ENCODE results near the gene RPS16. TPM values are rescaled to one million over a fixed set of nuclear protein-coding genes. Genes with fewer than 3 reads are reported as not detected.
A peak's percentile ranks its signal among the peaks of the same experiment; 100 is the strongest.
"Not testable (repeated sequence)": the region's sequence is repeated elsewhere in the genome, so short reads cannot be mapped to it uniquely, and the experiment has no call there.

Gene RPS16
- total RNA-seq, 2 donors from 2014 or later: 1,273 to 1,597 TPM

DNA sequence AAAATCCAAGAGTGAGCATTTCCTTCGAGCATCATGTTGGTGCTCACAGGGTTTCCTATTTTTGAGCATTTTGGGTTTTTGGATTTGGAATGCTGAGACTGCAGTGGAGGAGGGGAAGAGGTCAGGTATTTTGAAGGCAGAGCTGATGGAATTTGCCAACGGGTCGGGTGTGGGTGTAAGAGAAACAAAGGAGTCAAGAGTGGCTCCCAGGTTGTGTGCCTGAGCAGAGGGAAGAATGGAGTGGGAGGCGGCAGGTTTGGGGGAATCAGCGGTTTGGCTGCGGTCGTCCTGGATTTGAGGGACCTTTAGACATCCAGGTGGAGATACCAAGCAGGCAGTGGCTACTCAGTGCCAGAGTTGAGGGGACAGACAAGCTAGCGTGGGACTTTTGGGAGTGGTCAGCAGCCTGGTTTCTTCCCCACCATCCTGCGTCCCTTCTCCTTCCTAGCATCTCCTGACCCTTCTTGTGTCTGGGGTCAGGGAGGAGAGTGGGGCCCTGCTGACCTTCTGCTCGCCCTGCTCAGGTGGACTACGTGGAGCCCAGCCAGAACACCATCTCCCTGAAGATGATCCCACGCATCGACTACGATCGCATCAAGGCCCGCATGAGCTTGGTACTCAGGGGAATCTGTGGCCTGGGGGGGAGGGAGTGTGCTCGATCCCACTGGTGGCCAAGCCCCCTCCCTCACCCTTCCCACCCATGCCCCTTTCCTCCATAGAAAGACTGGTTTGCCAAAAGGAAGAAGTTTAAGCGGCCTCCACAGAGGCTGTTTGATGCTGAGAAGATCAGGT is 30.4 kb upstream of the RPS16 start:
- intact Hi-C loops (cut with DNase I): no loop called here
- no peak for ATAC-seq
- DNase-seq: no peak

GRCh38 chr19:39463403-39463802 is 27.7 kb upstream of the RPS16 start:
- intact Hi-C loops (cut with DNase I): no loop called here
- no peak for ATAC-seq
- no peak for DNase-seq

DNA sequence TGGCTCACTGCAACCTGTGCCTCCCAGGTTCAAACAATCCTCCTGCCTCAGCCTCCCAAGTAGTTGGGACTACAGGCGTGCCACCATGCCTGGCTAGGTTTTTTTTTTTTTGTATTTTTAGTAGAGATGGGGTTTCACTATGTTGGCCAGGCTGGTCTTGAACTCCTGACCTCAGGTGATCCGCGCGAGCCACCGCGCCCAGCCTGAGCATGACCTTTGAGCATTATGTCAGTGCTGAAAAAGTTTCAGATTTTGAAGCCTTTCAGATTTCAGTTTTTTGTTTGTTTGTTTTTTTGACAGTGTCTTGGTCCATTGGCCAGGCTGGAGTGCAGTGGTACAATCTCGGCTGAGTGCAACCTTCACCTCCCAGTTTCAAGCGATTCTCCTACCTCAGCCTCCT is 15.5 kb upstream of the RPS16 start:
- ATAC-seq; DNase-seq; intact Hi-C loops (cut with DNase I): not testable (repeated sequence)

GRCh38 chr19:39449116-39449797 is 13.5 kb upstream of the RPS16 start:
- intact Hi-C loops (cut with DNase I): no loop called here
- DNase-seq: no peak
- ATAC-seq: no peak

- DNase-seq (no peak), ATAC-seq (no peak)
- intact Hi-C loops (cut with DNase I): no loop called here
These were observed 12.5 kb upstream of the RPS16 start for GRCh38 chr19:39448271-39448670.

- no peak for ATAC-seq
- no peak for DNase-seq
- intact Hi-C loops (cut with DNase I): no loop called here
These were observed 10.8 kb upstream of the RPS16 start for GRCh38 chr19:39446365-39447084.

DNA sequence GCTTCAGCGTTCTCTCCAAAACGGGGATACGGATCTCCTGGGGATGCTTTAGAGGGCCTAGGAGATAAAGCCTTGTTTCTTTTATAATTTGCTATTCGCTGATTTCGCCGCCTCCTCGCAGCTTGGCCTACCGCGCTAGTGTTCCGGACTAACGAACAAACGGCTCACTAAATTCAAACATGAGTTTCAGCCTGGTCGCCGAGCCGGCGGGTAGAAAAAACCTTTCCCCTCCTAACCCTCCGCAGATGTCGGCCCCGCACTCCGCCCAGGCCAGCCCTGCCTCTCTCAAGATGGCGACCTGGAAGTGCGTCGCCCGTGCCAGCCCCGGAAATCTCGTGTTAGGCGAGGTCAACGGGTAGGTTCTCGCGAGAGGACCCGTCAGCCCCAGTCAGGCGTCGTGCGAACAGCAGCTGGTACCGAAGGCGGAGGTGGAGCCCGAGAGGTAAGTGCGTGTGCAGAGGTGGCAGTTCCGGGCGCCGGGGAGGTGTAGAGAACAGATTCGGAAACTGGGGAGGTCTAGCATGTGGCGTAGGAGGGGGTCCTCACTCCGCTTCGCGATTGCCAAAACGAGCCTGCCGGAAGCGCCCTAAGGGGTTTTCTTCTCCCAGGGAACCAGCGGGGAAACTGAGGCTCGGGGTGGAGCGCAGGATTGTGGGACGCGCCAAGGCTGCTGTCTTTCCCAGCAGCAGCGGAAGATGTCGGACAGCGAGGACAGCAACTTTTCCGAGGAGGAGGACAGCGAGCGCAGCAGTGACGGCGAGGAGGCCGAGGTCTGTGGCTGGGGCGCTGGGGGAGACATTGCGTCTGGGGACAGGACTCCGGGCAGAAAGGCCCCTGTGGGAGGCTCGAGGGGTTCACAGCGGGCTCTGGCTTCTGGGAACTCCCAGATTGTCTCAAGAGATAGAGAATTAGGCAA is 9.7 kb upstream of the RPS16 start, which contains the start of gene SUPT5H:
TSS of gene SUPT5H (plus strand) at position 387 of the 916 bp plus-strand sequence. CDS start at position 696, 309 bp downstream.
- intact Hi-C loops (cut with DNase I): no loop called here
- peak; percentile 97 to 99 for ATAC-seq
- peak; percentile 98 for DNase-seq

GRCh38 chr19:39444598-39445195 is 8.9 kb upstream of the RPS16 start:
- intact Hi-C loops (cut with DNase I): loop anchor here in 1 of 2 donors (5.0 kb wide), 1 partner anchor 88 kb away; the partner anchor contains the start of gene EID2B
- no peak for DNase-seq
- ATAC-seq: peak; percentile 4 to 7

- DNase-seq: no peak
- ATAC-seq: no peak
- intact Hi-C loops (cut with DNase I): no loop called here
These were observed 2.7 kb upstream of the RPS16 start for GRCh38 chr19:39438270-39438934.

GRCh38 chr19:39436350-39436716 is 584 bp upstream of the RPS16 start:
- intact Hi-C loops (cut with DNase I): no loop called here
- no peak for DNase-seq
- no peak for ATAC-seq

GRCh38 chr19:39434123-39435076 is 1.3 kb downstream of the RPS16 start:
- no peak for DNase-seq
- ATAC-seq: no peak
- intact Hi-C loops (cut with DNase I): no loop called here

- intact Hi-C loops (cut with DNase I): loop anchor here in 1 of 2 donors (2.0 kb wide), 1 partner anchor 17 kb away; no protein-coding TSS in a partner anchor
- no peak for ATAC-seq
- DNase-seq: no peak
These were observed 2.2 kb downstream of the RPS16 start for GRCh38 chr19:39433480-39434079.

DNA sequence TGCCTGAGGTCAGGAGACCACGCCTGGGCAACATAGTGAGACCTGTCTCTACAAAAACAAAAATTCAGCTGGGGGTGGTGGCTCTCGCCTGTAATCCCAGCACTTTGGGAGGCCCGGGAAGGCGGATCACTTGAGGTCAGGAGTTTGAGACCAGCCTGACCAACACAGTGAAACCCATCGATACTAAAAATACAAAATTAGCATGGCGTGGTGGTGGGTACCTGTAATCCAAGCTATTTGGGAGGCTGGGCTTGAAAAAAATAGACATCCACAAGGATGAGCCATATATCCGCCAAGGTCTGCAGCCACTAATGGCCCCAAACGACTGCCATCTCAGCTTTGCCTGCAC is 3.1 kb downstream of the RPS16 start:
- intact Hi-C loops (cut with DNase I): loop anchor here in 1 of 2 donors (2.0 kb wide), 1 partner anchor 16 kb away; no protein-coding TSS in a partner anchor
- DNase-seq (no peak), ATAC-seq (no peak)

- peak in 1 of 2 donors; percentile 24 for ATAC-seq
- intact Hi-C loops (cut with DNase I): no loop called here
- DNase-seq: peak; percentile 57
These were observed 4.8 kb downstream of the RPS16 start for GRCh38 chr19:39430675-39431593.

Data from left cardiac atrium (tissue), 4 donors.